Measurements from ENCODE around the gene ZNF653. TPM values are rescaled to one million over a fixed set of nuclear protein-coding genes. Genes with fewer than 3 reads are reported as not detected.

The ZNF653 gene
- polyA plus RNA-seq, 1 of the 3 experiments (the other 2 are of a cell fraction): 14.7 TPM

- Histone ChIP-seq H3K27me3 (ENCODE audit: insufficient read depth) (no peaks in the 10 kb centered on the region), H3K36me3 (replicated peaks in 1 of 2; ENCODE audit: control insufficient read depth in 1 of 2, insufficient read depth in 2 of 2, low read length in 1 of 2) (peaks cover 29 to 49% of the 10 kb centered on the region in 2 experiments), H3K9me3 (no peaks in the 10 kb centered on the region), H3K4me3 (ENCODE audit: low read depth in 2 of 2, low read length in 1 of 2) (no peak overlapping the region), H3K9ac (no peak overlapping the region), H3K4me1 (ENCODE audit: control insufficient read depth in 1 of 2, insufficient read depth in 2 of 2, low read depth in 1 of 2, low read length in 1 of 2) (no peaks in the 10 kb centered on the region; a peak in 1 of 4 replicates), H3K79me2 (ENCODE audit: insufficient read depth) (peaks cover 17% of the 10 kb centered on the region; the same call in 1 of the 2 replicates), H3K27ac (ENCODE audit: low read depth in 2 of 2, low read length in 1 of 2) (no peak overlapping the region), H3K4me2 (no peak overlapping the region), H2AFZ (ENCODE audit: low read depth) (no peak overlapping the region), H3K9me2 (no peaks in the 10 kb centered on the region), H3F3A (replicated peaks; ENCODE audit: insufficient read depth) (no peaks in the 10 kb centered on the region), H4K20me1 (ENCODE audit: insufficient read depth) (no peaks in the 10 kb centered on the region)
- DNase-seq: no peak
- CTCF ChIA-PET: interaction anchor here (1.0 to 5.2 kb wide), 7 partner anchors 9 to 200 kb away, joined by 3 to 53 read pairs (median 5); partner anchors contain the start of genes EPOR, ODAD3 and PRKCSH
- POLR2A ChIA-PET: interaction anchor here (0.6 to 1.5 kb wide), 3 partner anchors 9 to 60 kb away, joined by 3 to 6 read pairs (median 4); partner anchors contain the start of genes EPOR, ODAD3 and PRKCSH
- WGBS (ENCODE audit: low lambda C conversion rate): 78% methylated on average over 2 of the region's 5 CpGs
- TF ChIP-seq, protein P1, sequence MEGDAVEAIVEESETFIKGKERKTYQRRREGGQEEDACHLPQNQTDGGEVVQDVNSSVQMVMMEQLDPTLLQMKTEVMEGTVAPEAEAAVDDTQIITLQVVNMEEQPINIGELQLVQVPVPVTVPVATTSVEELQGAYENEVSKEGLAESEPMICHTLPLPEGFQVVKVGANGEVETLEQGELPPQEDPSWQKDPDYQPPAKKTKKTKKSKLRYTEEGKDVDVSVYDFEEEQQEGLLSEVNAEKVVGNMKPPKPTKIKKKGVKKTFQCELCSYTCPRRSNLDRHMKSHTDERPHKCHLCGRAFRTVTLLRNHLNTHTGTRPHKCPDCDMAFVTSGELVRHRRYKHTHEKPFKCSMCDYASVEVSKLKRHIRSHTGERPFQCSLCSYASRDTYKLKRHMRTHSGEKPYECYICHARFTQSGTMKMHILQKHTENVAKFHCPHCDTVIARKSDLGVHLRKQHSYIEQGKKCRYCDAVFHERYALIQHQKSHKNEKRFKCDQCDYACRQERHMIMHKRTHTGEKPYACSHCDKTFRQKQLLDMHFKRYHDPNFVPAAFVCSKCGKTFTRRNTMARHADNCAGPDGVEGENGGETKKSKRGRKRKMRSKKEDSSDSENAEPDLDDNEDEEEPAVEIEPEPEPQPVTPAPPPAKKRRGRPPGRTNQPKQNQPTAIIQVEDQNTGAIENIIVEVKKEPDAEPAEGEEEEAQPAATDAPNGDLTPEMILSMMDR (IDR thresholded peaks at IDR 0.05): no peak
- TF ChIP-seq FOSL2 (IDR thresholded peaks at IDR 0.05; ENCODE audit: borderline replicate concordance, low read depth) (no peak), RFX5 (IDR thresholded peaks at IDR 0.05; ENCODE audit: low read length) (no peak), CHD2 (IDR thresholded peaks at IDR 0.05; ENCODE audit: low read length, partially characterized antibody) (no peak), RAD21 (IDR thresholded peaks at IDR 0.05; ENCODE audit: low read length) (no peak), FOXM1 (IDR thresholded peaks at IDR 0.05; ENCODE audit: low read depth) (no peak), POLR2AphosphoS5 (IDR thresholded peaks at IDR 0.05; ENCODE audit: low read depth, low read length) (no peak), TAF1 (IDR thresholded peaks at IDR 0.05; ENCODE audit: borderline replicate concordance, low read depth, low read length) (no peak), NFIC (IDR thresholded peaks at IDR 0.05; ENCODE audit: borderline replicate concordance) (no peak), FOXJ3 (CRISPR knock-in tag; IDR thresholded peaks at IDR 0.05) (no peak)
- TF ChIP-seq, protein P2, sequence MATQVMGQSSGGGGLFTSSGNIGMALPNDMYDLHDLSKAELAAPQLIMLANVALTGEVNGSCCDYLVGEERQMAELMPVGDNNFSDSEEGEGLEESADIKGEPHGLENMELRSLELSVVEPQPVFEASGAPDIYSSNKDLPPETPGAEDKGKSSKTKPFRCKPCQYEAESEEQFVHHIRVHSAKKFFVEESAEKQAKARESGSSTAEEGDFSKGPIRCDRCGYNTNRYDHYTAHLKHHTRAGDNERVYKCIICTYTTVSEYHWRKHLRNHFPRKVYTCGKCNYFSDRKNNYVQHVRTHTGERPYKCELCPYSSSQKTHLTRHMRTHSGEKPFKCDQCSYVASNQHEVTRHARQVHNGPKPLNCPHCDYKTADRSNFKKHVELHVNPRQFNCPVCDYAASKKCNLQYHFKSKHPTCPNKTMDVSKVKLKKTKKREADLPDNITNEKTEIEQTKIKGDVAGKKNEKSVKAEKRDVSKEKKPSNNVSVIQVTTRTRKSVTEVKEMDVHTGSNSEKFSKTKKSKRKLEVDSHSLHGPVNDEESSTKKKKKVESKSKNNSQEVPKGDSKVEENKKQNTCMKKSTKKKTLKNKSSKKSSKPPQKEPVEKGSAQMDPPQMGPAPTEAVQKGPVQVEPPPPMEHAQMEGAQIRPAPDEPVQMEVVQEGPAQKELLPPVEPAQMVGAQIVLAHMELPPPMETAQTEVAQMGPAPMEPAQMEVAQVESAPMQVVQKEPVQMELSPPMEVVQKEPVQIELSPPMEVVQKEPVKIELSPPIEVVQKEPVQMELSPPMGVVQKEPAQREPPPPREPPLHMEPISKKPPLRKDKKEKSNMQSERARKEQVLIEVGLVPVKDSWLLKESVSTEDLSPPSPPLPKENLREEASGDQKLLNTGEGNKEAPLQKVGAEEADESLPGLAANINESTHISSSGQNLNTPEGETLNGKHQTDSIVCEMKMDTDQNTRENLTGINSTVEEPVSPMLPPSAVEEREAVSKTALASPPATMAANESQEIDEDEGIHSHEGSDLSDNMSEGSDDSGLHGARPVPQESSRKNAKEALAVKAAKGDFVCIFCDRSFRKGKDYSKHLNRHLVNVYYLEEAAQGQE (IDR thresholded peaks at IDR 0.05; ENCODE audit: low read depth, low read length): no peak
- TF ChIP-seq, protein P3, sequence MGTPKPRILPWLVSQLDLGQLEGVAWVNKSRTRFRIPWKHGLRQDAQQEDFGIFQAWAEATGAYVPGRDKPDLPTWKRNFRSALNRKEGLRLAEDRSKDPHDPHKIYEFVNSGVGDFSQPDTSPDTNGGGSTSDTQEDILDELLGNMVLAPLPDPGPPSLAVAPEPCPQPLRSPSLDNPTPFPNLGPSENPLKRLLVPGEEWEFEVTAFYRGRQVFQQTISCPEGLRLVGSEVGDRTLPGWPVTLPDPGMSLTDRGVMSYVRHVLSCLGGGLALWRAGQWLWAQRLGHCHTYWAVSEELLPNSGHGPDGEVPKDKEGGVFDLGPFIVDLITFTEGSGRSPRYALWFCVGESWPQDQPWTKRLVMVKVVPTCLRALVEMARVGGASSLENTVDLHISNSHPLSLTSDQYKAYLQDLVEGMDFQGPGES (IDR thresholded peaks at IDR 0.05; ENCODE audit: low read depth, low read length): no peak
These were observed 61.6 kb downstream of the ZNF653 start for GRCh38 chr19:11444059-11444458.
